Activated T-helper 17 cell treated with anti-CD3 and anti-CD28 coated beads, Interleukin-2, amount 50 U/mL, for 72 hours (primary cell): Measurements from ENCODE around the gene MUC5B. TPM values are rescaled to one million over a fixed set of nuclear protein-coding genes. Genes with fewer than 3 reads are reported as not detected.
"Not testable (repeated sequence)": the region's sequence is repeated elsewhere in the genome, so short reads cannot be mapped to it uniquely, and the experiment has no call there.

Source experiments
- ATAC-seq: fragments of 150-1000 bp; cut with Tn5 transposase; replicated peaks from 2 replicates; pipeline ENCODE4 v1.10.0; 2021; ENCODE audit warnings: mild to moderate bottlenecking, moderate library complexity
- H3K27ac Mint-ChIP-seq: one replicate; pipeline ENCODE4 v1.8.0; 2022; ENCODE audit warnings: mixed read lengths
- H3K27me3 Mint-ChIP-seq: one replicate; pipeline ENCODE4 v1.8.0; 2022; ENCODE audit warnings: mixed read lengths
- H3K36me3 Mint-ChIP-seq: one replicate; pipeline ENCODE4 v1.8.0; 2022; ENCODE audit warnings: low read depth, mild to moderate bottlenecking, mixed read lengths
- H3K4me1 Mint-ChIP-seq: one replicate; pipeline ENCODE4 v1.8.0; 2022; ENCODE audit warnings: mixed read lengths
- H3K4me3 Mint-ChIP-seq: one replicate; pipeline ENCODE4 v1.8.0; 2022; ENCODE audit warnings: mild to moderate bottlenecking, mixed read lengths
- H3K9me3 Mint-ChIP-seq: one replicate; pipeline ENCODE4 v1.8.0; 2022; ENCODE audit warnings: mixed read lengths
- total RNA-seq, 2 donors: library from RNA; stranded (reverse); gene quantifications; one replicate each; pipeline ENCODE4 v1.2.3, GENCODE V29; 2022

Gene MUC5B
- total RNA-seq, 2 donors from 2014 or later: not detected

- no peak for ATAC-seq
- Mint-ChIP-seq H3K36me3 (no peaks in the 10 kb centered on the region), H3K4me3 (no peak overlapping the region), H3K9me3 (no peaks in the 10 kb centered on the region), H3K27ac (no peak overlapping the region), H3K4me1 (no peaks in the 10 kb centered on the region), H3K27me3 (no peaks in the 10 kb centered on the region)
Observed at GRCh38 chr11:1237851-1238250, 15.0 kb downstream of the MUC5B start.

GRCh38 chr11:1238767-1239595, 16.1 kb downstream of the MUC5B start:
- Mint-ChIP-seq H3K27ac (no peak overlapping the region), H3K9me3 (no peaks in the 10 kb centered on the region), H3K4me3 (no peak overlapping the region), H3K27me3 (no peaks in the 10 kb centered on the region), H3K36me3 (no peaks in the 10 kb centered on the region), H3K4me1 (no peaks in the 10 kb centered on the region)
- no peak for ATAC-seq

GRCh38 chr11:1239596-1240205, 16.8 kb downstream of the MUC5B start:
- H3K4me3 Mint-ChIP-seq: no peak overlapping the region

GRCh38 chr11:1240771-1241170, 17.9 kb downstream of the MUC5B start:
- Mint-ChIP-seq H3K27ac (no peak overlapping the region), H3K4me3 (no peak overlapping the region), H3K27me3 (no peaks in the 10 kb centered on the region), H3K36me3 (no peaks in the 10 kb centered on the region), H3K9me3 (no peaks in the 10 kb centered on the region), H3K4me1 (no peaks in the 10 kb centered on the region)
- no peak for ATAC-seq

More at GRCh38 chr11:1239596-1240205, 16.8 kb downstream of the MUC5B start:
- Mint-ChIP-seq H3K27me3 (no peaks in the 10 kb centered on the region), H3K9me3 (no peaks in the 10 kb centered on the region), H3K27ac (no peak overlapping the region), H3K36me3 (no peaks in the 10 kb centered on the region), H3K4me1 (no peaks in the 10 kb centered on the region)
- ATAC-seq: no peak

- Mint-ChIP-seq H3K4me3 (no peak overlapping the region), H3K36me3 (no peaks in the 10 kb centered on the region), H3K4me1 (no peaks in the 10 kb centered on the region), H3K9me3 (no peaks in the 10 kb centered on the region), H3K27me3 (no peaks in the 10 kb centered on the region), H3K27ac (no peak overlapping the region)
- no peak for ATAC-seq
Observed at GRCh38 chr11:1241706-1242105, 18.8 kb downstream of the MUC5B start.

GRCh38 chr11:1242289-1242688, 19.4 kb downstream of the MUC5B start:
- H3K4me1 Mint-ChIP-seq: no peaks in the 10 kb centered on the region
- no peaks in the 10 kb centered on the region for H3K27me3 Mint-ChIP-seq
- H3K4me3 Mint-ChIP-seq: no peak overlapping the region
- H3K36me3 Mint-ChIP-seq: no peaks in the 10 kb centered on the region
- no peak overlapping the region for H3K27ac Mint-ChIP-seq
- no peaks in the 10 kb centered on the region for H3K9me3 Mint-ChIP-seq
- no peak for ATAC-seq

- H3K27ac Mint-ChIP-seq, H3K36me3 Mint-ChIP-seq, H3K27me3 Mint-ChIP-seq, H3K9me3 Mint-ChIP-seq, H3K4me1 Mint-ChIP-seq, H3K4me3 Mint-ChIP-seq, ATAC-seq: not testable (repeated sequence)
Observed at GRCh38 chr11:1242751-1243150, 19.9 kb downstream of the MUC5B start.

- H3K27ac Mint-ChIP-seq, H3K4me1 Mint-ChIP-seq, H3K9me3 Mint-ChIP-seq, H3K27me3 Mint-ChIP-seq, ATAC-seq, H3K36me3 Mint-ChIP-seq, H3K4me3 Mint-ChIP-seq: not testable (repeated sequence)
Observed at GRCh38 chr11:1243521-1243920, 20.7 kb downstream of the MUC5B start.

- not testable (repeated sequence) for H3K9me3 Mint-ChIP-seq, ATAC-seq, H3K4me1 Mint-ChIP-seq, H3K4me3 Mint-ChIP-seq, H3K27me3 Mint-ChIP-seq, H3K27ac Mint-ChIP-seq, H3K36me3 Mint-ChIP-seq
Observed at GRCh38 chr11:1244557-1244956, 21.7 kb downstream of the MUC5B start.

GRCh38 chr11:1245717-1246116, 22.9 kb downstream of the MUC5B start:
- H3K36me3 Mint-ChIP-seq, ATAC-seq, H3K9me3 Mint-ChIP-seq, H3K4me1 Mint-ChIP-seq, H3K27ac Mint-ChIP-seq, H3K4me3 Mint-ChIP-seq, H3K27me3 Mint-ChIP-seq: not testable (repeated sequence)

- H3K27me3 Mint-ChIP-seq, H3K36me3 Mint-ChIP-seq, H3K4me1 Mint-ChIP-seq, H3K4me3 Mint-ChIP-seq, H3K9me3 Mint-ChIP-seq, H3K27ac Mint-ChIP-seq, ATAC-seq: not testable (repeated sequence)
Observed at GRCh38 chr11:1246301-1246700, 23.4 kb downstream of the MUC5B start.

- H3K27ac Mint-ChIP-seq, H3K4me1 Mint-ChIP-seq, H3K4me3 Mint-ChIP-seq, H3K36me3 Mint-ChIP-seq, H3K27me3 Mint-ChIP-seq, H3K9me3 Mint-ChIP-seq, ATAC-seq: not testable (repeated sequence)
Observed at GRCh38 chr11:1247026-1247425, 24.2 kb downstream of the MUC5B start.

GRCh38 chr11:1248951-1249350, 26.1 kb downstream of the MUC5B start:
- H3K36me3 Mint-ChIP-seq, H3K9me3 Mint-ChIP-seq, ATAC-seq, H3K4me3 Mint-ChIP-seq, H3K4me1 Mint-ChIP-seq, H3K27ac Mint-ChIP-seq, H3K27me3 Mint-ChIP-seq: not testable (repeated sequence)

- ATAC-seq, H3K36me3 Mint-ChIP-seq, H3K27ac Mint-ChIP-seq, H3K27me3 Mint-ChIP-seq, H3K9me3 Mint-ChIP-seq, H3K4me3 Mint-ChIP-seq, H3K4me1 Mint-ChIP-seq: not testable (repeated sequence)
Observed at GRCh38 chr11:1250411-1250810, 27.5 kb downstream of the MUC5B start.

- peak overlapping the region; percentile 41 for H3K27ac Mint-ChIP-seq
- H3K9me3 Mint-ChIP-seq: no peaks in the 10 kb centered on the region
- H3K27me3 Mint-ChIP-seq: no peaks in the 10 kb centered on the region
- no peaks in the 10 kb centered on the region for H3K36me3 Mint-ChIP-seq
- peaks cover 4% of the 10 kb centered on the region for H3K4me1 Mint-ChIP-seq
- no peak for ATAC-seq
- H3K4me3 Mint-ChIP-seq: no peak overlapping the region
Observed at GRCh38 chr11:1251236-1251770, 28.4 kb downstream of the MUC5B start.
